Gastrocnemius medialis (tissue), 4 donors: ENCODE data around the gene SLC39A3.

Experiments
- POLR2A ChIP-seq, 2 donors: fragments of 450-650 bp; IDR thresholded peaks; one replicate each; pipeline ENCODE4 v1.6.1; 2017; ENCODE audit warnings: antibody characterized with exemption in 2 of 2, mild to moderate bottlenecking in 2 of 2, moderate library complexity in 2 of 2
- TF ChIP-seq, protein P1 (sequence below), 5 experiments: fragments of 450-650 bp in 3 of 5; fragments of 200-600 bp in 2 of 5; sonication (generic) in 2 of 5; IDR thresholded peaks in 4 of 5; conservative IDR thresholded peaks in 1 of 5; 1 replicate in 4 of 5; 2 replicates in 1 of 5; pipeline ENCODE4 v1.5.1; 2016 to 2019; ENCODE audit warnings: antibody characterized with exemption in 5 of 5, mild to moderate bottlenecking in 3 of 5, moderate library complexity in 3 of 5

- TF ChIP-seq, protein P1, sequence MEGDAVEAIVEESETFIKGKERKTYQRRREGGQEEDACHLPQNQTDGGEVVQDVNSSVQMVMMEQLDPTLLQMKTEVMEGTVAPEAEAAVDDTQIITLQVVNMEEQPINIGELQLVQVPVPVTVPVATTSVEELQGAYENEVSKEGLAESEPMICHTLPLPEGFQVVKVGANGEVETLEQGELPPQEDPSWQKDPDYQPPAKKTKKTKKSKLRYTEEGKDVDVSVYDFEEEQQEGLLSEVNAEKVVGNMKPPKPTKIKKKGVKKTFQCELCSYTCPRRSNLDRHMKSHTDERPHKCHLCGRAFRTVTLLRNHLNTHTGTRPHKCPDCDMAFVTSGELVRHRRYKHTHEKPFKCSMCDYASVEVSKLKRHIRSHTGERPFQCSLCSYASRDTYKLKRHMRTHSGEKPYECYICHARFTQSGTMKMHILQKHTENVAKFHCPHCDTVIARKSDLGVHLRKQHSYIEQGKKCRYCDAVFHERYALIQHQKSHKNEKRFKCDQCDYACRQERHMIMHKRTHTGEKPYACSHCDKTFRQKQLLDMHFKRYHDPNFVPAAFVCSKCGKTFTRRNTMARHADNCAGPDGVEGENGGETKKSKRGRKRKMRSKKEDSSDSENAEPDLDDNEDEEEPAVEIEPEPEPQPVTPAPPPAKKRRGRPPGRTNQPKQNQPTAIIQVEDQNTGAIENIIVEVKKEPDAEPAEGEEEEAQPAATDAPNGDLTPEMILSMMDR (IDR thresholded peaks at IDR 0.05 in 4 of 5, conservative IDR thresholded peaks at IDR 0.05 in 1 of 5) = no peak
- no peak for TF ChIP-seq POLR2A (IDR thresholded peaks at IDR 0.05)
Observed at GRCh38 chr19:2751438-2751830, 11.6 kb upstream of the SLC39A3 start.
